HUES64 (cell line): ENCODE measurements around the gene MARCHF10.
A peak's percentile ranks its signal among the peaks of the same experiment; 100 is the strongest.
"Not testable (repeated sequence)": the region's sequence is repeated elsewhere in the genome, so short reads cannot be mapped to it uniquely, and the experiment has no call there.

Source experiments
- H3K27ac ChIP-seq: 2 replicates; pipeline ENCODE4 v1.7.0; 2013; ENCODE audit warnings: low read depth, low read length, inconsistent platforms
- H3K27me3 ChIP-seq: 2 replicates; pipeline ENCODE4 v1.6.1; 2013; ENCODE audit warnings: mild to moderate bottlenecking, low read length; ENCODE audit not compliant: insufficient read depth
- H3K36me3 ChIP-seq: 2 replicates; pipeline ENCODE4 v1.6.1; 2013; ENCODE audit warnings: mild to moderate bottlenecking, low read length; ENCODE audit not compliant: insufficient read depth
- H3K4me1 ChIP-seq: 2 replicates; pipeline ENCODE4 v1.6.1; 2013; ENCODE audit warnings: mild to moderate bottlenecking, low read length, moderate library complexity; ENCODE audit not compliant: insufficient read depth
- H3K4me3 ChIP-seq: 2 replicates; pipeline ENCODE4 v1.5.1; 2013; ENCODE audit warnings: mild to moderate bottlenecking, low read length, moderate library complexity
- H3K9ac ChIP-seq: 2 replicates; pipeline ENCODE4 v1.6.1; 2013; ENCODE audit warnings: mild to moderate bottlenecking, low read depth, low read length
- H3K9me3 ChIP-seq: 2 replicates; pipeline ENCODE4 v1.6.1; 2013; ENCODE audit warnings: low read depth, low read length; ENCODE audit not compliant: insufficient read depth
- WGBS: fragments of 150-250, 120-280 bp; methylation state at CpG from one replicate; pipeline ENCODE4 v1.1.7; 2013; ENCODE audit warnings: missing lambda C conversion rate; 5-methylcytosine and 5-hydroxymethylcytosine counted together

MARCHF10 gene

DNA sequence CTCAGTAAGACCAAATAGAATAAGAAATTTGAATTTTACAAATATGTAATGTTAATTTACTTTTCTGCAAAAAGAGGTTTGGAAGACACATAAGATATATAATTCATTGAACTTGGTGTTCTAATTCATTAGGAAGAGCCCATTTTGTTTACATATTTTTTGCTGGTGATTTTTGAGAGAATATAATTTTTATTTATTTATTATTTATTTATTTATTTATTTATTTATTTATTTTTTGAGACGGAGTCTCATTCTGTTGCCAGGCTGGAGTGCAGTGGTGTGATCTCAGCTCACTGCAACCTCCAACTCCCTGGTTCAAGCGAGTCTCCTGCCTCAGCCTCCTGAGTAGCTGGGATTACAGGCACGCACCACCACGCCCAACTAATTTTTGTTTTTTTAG is 25.7 kb upstream of the MARCHF10 start:
- not testable (repeated sequence) for H3K4me3 ChIP-seq, H3K27ac ChIP-seq, H3K36me3 ChIP-seq, H3K27me3 ChIP-seq, H3K9ac ChIP-seq, H3K4me1 ChIP-seq, H3K9me3 ChIP-seq
- 82% methylated on average over 4 of the region's 4 CpGs for WGBS

DNA sequence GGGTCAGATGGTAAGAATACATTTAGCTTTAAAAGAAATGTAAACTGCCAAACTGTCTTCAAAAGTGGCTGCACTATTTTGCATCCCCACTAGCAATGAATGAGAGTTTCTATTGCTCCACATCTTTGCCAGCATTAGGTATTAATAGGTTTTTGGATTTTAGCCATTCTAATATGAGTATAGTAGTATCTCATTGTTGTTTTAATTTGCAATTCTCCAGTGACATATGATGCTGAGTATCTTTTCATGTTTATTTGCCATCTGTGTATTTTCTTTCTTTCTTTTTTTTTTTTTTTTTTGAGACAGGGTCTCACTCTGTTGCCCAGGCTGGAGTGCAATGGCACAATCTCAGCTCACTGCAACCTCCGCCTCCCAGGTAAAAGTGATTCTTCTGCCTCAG is 24.3 kb upstream of the MARCHF10 start:
- Histone ChIP-seq H3K9me3 (no peaks in the 10 kb centered on the region), H3K4me1 (no peaks in the 10 kb centered on the region; the same call in 1 of the 2 replicates), H3K9ac (no peak overlapping the region), H3K4me3 (no peak overlapping the region), H3K27me3 (no peaks in the 10 kb centered on the region), H3K27ac (no peak overlapping the region), H3K36me3 (no peaks in the 10 kb centered on the region)
- WGBS: 100% methylated on average over 1 of the region's 1 CpG

DNA sequence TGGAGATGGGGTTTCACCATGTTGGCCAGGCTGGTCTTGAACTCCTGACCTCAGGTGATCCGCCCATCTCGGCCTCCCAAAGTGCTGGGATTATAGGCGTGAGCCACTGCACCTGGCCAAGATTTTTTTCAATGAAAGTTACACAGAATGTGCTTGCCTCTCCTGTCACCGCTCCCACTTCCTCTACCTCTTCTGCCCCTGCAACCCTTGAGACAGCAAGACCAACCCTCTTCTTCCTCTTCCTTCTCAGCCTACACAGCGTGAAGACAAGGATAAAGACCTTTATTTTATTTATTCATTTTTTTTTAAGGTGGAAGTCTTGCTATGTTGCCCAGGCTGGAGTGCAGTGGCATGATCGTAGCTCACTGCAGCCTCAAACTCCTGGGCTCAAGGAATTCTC is 23.0 kb upstream of the MARCHF10 start:
- not testable (repeated sequence) for H3K27me3 ChIP-seq, H3K9ac ChIP-seq, H3K36me3 ChIP-seq, H3K4me3 ChIP-seq, H3K27ac ChIP-seq, H3K4me1 ChIP-seq, H3K9me3 ChIP-seq
- 95% methylated on average over 6 of the region's 6 CpGs for WGBS

DNA sequence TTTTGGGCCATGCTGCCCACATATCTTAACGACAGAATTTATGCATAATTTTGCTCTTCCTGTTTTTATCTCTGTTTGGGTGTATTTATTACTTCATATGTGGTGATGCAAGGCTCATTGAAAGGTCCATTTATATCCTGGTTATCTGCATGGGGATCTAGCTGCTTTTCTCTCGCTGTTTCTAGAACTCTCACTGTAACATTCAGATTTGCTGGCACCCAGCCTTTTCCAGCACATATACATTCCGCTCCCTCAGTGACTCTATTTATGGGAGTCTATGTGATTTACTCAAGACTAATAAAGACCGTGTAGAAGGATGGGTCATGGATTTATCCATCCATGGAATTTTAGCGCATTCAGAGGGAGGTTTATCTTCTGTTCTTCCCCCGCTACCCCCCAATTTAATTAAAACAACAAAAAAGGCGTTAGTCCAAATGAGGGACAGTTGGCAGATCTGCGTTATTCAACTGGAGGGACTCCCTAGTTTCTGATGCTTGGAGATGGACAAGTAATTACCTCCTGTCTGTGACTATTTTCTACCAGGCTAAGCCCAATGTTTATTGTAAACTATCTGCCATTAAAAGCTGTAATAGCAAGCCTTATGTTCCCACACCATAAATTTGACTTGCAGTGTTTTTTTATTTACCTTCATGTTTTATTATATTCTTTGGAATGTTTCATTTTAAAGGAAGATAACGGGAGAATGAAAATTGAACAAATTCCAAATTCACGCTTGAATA is 19.8 kb upstream of the MARCHF10 start:
- Histone ChIP-seq H3K36me3 (no peaks in the 10 kb centered on the region), H3K4me3 (no peak overlapping the region), H3K4me1 (peaks cover 10% of the 10 kb centered on the region), H3K9me3 (no peaks in the 10 kb centered on the region), H3K27me3 (no peaks in the 10 kb centered on the region), H3K27ac (no peak overlapping the region), H3K9ac (no peak overlapping the region)
- 80% methylated on average over 9 of the region's 10 CpGs for WGBS

DNA sequence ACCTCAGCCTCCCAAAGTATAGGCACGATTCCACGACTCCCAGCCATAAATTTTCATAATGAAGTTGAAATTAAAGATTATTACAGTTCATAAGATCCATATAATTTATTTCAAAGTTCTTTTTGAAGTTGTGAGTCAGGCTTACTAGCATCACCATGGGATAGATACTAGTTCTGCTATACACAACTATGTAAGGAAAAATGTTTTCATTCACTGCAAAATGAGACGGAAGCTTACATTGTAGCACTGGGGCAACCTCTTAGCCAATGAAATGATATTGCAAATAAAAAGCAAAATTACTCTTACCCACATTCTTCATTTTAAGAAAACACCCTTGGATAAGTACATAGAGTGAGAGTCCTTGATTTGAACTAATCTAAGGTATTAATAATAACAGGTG is 18.8 kb upstream of the MARCHF10 start:
- no peaks in the 10 kb centered on the region for H3K27me3 ChIP-seq
- no peaks in the 10 kb centered on the region for H3K9me3 ChIP-seq
- H3K27ac ChIP-seq: no peak overlapping the region
- peaks cover 10% of the 10 kb centered on the region for H3K4me1 ChIP-seq
- WGBS: 80% methylated on average over 2 of the region's 3 CpGs
- no peak overlapping the region for H3K4me3 ChIP-seq
- no peaks in the 10 kb centered on the region for H3K36me3 ChIP-seq
- no peak overlapping the region for H3K9ac ChIP-seq

DNA sequence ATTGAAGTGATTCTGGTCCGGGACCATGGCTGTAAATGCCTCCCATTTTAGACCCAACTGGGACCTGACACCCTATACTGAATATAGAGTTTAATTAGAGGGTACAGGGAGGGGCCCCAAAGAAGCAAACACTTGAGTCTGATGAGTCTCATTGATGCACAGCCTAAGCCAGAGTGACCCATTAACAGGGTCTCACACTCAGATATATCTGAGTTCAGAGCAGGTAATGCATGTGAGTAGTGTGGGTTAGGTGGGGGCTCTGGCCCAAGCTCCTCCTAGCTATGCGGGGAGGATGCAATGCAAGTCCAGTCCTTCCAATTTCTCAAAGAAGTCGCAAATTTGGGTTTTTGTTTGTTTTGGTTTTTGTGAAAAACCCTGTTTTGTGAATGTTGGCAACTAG is 17.1 kb upstream of the MARCHF10 start:
- peak overlapping the region; percentile 31 for H3K4me3 ChIP-seq
- WGBS: 65% methylated on average over 3 of the region's 3 CpGs
- no peaks in the 10 kb centered on the region for H3K27me3 ChIP-seq
- no peaks in the 10 kb centered on the region for H3K9me3 ChIP-seq
- no peak overlapping the region for H3K9ac ChIP-seq
- no peaks in the 10 kb centered on the region for H3K36me3 ChIP-seq
- peaks cover 21% of the 10 kb centered on the region for H3K4me1 ChIP-seq
- H3K27ac ChIP-seq: peak overlapping the region; percentile 93

DNA sequence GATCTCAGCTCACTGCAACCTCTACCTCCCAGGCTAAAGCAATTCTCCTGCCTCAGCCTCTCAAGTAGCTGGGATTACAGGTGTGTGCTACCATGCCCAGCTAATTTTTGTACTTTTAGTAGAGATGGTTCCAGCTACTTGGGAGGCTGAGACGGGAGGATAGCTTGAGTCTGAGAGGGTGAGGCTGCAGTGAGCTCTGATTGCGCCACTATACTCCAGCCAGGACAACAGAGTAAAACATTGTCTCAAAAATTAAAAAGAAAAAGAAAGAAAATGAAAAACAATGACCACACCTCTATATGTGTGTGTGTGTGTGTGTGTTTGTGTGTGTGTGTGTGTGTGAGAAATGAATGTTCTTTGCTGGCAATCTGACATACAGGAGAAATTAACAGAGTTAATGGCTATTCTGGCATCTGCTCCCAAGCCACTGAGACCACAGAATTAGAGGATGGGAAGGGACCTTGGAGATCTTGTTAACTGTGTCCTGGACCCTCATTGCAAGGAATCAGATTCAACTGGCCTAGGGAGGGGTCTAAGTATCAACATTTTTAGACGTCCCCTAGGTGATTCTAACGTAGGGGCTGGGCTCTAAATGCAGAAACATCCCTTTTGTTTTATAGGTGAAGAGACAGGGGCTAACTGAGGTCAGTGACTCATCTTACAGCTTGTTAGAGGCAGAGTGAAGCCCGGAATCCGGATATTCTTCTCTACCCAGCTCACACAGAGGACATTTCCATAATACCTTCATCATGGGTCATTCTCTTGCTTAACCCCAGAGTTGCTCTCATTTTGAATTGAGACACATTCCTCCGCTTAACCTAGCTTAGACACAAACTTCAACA is 16.4 kb upstream of the MARCHF10 start:
- Histone ChIP-seq H3K4me1 (peaks cover 28% of the 10 kb centered on the region), H3K9ac (no peak overlapping the region), H3K4me3 (peak overlapping the region; percentile 31), H3K27ac (peak overlapping the region; percentile 93), H3K9me3 (no peaks in the 10 kb centered on the region), H3K27me3 (no peaks in the 10 kb centered on the region), H3K36me3 (no peaks in the 10 kb centered on the region)
- WGBS: 17% methylated on average over 6 of the region's 7 CpGs

DNA sequence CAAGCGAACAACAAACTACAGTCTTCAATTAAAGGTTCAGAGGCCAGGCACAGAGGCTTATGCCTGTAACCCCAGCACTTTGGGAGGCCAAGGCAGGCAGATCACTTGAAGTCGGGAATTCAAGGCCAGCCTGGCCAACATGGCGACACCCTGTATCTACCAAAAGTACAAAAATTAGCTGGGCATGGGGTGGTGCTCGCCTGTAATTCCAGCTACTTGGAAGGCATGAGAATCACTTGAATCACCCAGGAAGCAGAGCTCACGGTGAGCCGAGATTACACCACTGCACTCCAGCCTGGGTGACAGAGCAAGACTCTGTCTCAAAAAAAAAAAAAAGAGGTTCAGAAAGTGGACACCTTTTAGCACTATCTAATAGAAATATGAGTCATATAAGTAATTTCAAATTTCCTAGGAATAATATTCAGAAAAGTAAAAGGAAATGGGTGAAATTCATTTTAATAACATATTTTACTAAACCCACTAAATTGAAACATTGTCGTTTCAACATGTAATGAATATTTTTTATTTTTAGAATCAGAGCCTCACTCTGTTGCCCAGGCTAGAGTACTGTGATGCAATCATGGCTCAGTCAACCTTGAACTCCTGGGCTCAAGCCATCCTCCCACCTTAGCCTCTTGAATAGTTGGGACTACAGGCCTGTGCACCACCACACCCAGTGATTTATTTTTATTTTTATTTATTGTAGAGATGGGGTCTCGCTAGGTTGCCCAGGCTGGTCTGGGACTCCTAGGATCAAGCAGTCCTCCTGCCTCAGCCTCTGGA is 15.2 kb upstream of the MARCHF10 start:
- Histone ChIP-seq H3K36me3 (no peaks in the 10 kb centered on the region), H3K9ac (no peak overlapping the region), H3K4me3 (no peak overlapping the region), H3K9me3 (no peaks in the 10 kb centered on the region), H3K27me3 (no peaks in the 10 kb centered on the region), H3K4me1 (peaks cover 35% of the 10 kb centered on the region), H3K27ac (no peak overlapping the region)
- 94% methylated on average over 7 of the region's 8 CpGs for WGBS

DNA sequence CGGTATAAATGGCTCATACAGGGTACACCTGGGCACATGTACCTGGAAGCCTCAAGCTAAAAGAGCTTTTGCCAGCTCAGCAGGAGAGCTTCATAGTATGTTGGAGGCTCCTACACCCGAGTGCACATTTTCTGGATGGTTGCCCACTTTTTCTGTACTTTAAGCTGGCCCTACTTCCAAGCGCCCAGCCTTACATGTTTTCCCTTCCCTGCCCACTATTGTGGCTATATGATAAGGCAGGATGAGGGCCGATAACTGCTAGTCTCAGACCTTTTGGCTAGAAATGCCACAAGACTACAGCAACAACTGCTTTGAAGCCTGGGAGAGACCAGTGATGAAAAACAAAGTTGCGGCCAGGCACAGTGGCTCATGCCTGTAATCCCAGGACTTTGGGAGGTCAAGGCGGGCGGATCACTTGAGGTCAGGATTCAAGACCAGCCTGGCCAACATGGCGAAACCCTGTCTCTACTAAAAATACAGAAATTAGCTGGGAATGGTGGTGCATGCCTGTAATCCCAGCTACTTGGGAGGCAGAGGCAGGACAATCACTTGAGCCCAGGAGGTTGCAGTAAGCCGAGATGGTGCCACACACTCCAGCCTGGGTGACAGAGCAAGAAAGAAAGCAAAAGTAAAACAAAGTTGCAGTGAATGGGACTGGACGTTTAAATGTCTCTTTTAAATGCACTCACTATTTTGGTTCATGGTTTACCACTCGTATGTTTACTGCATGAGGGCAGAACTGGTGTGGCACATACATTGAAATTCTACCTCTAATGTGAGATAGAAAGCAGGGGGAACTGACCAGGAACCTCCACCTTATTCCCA is 14.2 kb upstream of the MARCHF10 start:
- Histone ChIP-seq H3K9ac (no peak overlapping the region), H3K27ac (no peak overlapping the region), H3K4me3 (no peak overlapping the region), H3K36me3 (no peaks in the 10 kb centered on the region), H3K9me3 (no peaks in the 10 kb centered on the region), H3K27me3 (no peaks in the 10 kb centered on the region), H3K4me1 (peaks cover 35% of the 10 kb centered on the region)
- WGBS: 93% methylated on average over 11 of the region's 11 CpGs

DNA sequence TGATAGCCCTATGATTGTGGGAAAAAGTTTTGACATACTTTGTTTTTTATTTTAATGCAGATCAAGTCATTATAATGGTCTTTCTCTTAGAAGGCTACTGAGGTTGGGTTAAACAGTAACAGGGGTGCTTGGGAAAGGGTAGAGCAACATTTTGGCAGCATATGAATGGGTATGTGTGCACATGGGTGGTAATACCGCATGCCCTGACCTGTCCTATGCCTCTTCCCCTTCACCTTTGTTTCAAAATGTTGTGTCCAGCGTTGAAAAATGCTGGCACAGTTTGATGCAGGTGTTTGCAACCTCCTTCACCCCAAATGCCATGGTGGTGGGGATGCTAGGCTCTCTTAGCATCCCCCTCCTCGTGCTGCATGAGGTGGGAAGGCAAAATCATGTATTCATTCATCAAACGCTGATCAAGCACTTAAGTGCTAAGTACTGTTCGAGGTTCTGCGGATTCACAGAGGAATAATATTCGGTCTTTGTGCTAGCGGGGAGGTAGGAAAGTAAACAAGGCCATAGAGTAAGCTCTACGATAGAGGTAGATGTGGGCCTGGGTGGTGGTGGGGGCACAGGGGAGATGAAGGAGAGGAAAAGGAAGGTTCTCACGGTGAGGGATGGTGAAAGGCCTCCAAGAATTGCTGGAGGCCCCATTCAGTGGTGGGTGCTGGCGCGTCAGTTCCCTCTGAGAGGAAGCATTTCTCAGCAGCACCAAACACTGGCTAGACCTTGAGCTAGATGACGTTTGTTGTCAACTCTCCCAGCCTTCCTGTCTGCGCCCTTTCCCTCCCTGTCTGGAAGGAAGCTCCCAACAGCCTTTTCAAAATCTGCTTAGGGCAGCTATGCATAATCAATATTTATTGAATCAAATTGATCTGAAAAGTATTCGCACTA is 13.3 kb upstream of the MARCHF10 start:
- Histone ChIP-seq H3K36me3 (no peaks in the 10 kb centered on the region), H3K4me1 (peaks cover 35% of the 10 kb centered on the region), H3K4me3 (no peak overlapping the region), H3K27ac (no peak overlapping the region), H3K9ac (no peak overlapping the region), H3K27me3 (no peaks in the 10 kb centered on the region), H3K9me3 (no peaks in the 10 kb centered on the region)
- WGBS: 89% methylated on average over 15 of the region's 15 CpGs
